ENCODE data around the gene RAPGEF6.
A peak's percentile ranks its signal among the peaks of the same experiment; 100 is the strongest.
"Not testable (repeated sequence)": the region's sequence is repeated elsewhere in the genome, so short reads cannot be mapped to it uniquely, and the experiment has no call there.

The RAPGEF6 gene

DNA sequence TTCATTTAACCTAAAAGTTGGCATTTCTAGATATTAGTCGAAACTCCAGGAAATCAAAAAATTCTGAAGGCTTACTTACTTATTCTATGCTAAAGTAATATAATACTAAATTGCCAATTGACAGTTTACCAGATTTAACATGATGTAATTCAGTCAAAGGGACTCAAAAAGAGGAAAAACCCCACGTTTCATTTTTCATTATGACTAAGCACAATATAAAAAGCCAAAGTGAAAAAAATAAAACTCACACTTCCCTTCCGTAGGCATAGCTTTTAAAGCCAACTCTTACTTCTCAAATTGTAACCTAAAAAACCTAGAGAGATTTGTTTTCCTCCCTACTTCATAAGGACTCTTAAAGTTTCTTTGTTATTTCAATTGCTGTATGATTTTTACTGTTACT lies 146.6 kb downstream of the RAPGEF6 start:
- TF ChIP-seq, protein P1, sequence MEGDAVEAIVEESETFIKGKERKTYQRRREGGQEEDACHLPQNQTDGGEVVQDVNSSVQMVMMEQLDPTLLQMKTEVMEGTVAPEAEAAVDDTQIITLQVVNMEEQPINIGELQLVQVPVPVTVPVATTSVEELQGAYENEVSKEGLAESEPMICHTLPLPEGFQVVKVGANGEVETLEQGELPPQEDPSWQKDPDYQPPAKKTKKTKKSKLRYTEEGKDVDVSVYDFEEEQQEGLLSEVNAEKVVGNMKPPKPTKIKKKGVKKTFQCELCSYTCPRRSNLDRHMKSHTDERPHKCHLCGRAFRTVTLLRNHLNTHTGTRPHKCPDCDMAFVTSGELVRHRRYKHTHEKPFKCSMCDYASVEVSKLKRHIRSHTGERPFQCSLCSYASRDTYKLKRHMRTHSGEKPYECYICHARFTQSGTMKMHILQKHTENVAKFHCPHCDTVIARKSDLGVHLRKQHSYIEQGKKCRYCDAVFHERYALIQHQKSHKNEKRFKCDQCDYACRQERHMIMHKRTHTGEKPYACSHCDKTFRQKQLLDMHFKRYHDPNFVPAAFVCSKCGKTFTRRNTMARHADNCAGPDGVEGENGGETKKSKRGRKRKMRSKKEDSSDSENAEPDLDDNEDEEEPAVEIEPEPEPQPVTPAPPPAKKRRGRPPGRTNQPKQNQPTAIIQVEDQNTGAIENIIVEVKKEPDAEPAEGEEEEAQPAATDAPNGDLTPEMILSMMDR (IDR thresholded peaks at IDR 0.05; ENCODE audit: borderline replicate concordance, control extremely low read depth, extremely low read depth, insufficient read depth, missing control alignments): no peak
- DNase-seq (ENCODE audit: low spot score): peak; percentile 61
- in situ Hi-C loops (cut with MboI; ENCODE audit: low sequenced_read_pairs, unreplicated experiment): no loop called here

DNA sequence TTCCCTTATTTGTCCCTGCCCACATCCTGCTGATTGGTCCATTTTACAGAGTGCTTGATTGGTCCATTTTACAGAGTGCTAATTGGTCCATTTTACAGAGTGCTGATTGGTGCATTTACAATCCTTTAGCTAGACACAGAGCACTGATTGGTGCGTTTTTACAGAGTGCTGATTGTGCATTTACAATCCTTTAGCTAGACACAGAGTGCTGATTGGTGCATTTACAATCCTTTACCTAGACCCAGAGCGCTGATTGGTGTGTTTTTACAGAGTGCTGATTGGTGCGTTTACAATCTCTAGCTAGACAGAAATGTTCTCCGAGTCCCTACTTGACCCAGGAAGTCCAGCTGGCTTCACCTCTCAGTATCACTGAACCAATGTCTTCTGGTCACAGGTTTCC lies 147.7 kb downstream of the RAPGEF6 start:
- DNase-seq (ENCODE audit: low spot score): not testable (repeated sequence)

DNA sequence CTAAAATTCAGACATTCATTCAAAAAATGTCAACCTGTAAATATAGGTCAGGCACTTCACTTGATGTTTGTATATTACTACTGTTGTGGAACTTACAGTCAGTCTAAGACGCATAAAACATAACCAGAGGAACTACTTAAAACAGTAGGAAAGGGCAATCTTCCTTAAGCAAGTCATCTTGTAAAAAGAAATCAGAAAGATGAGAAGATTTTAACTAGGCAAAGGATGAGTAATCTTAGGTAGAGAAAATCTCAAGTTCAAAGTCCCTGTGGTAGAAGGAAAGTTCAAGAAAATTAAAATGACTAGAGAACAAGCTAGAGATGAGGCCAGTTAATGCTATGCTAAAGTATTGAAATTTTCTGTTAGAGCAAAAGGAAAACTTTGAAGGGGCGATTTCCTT lies 152.4 kb downstream of the RAPGEF6 start:
- TF ChIP-seq, protein P1 (IDR thresholded peaks at IDR 0.05; ENCODE audit: borderline replicate concordance, control extremely low read depth, extremely low read depth, insufficient read depth, missing control alignments): no peak
- in situ Hi-C loops (cut with MboI; ENCODE audit: low sequenced_read_pairs, unreplicated experiment): no loop called here
- DNase-seq (ENCODE audit: low spot score): no peak

More for the DNA sequence above, 147.7 kb downstream of the RAPGEF6 start:
- in situ Hi-C loops (cut with MboI; ENCODE audit: low sequenced_read_pairs, unreplicated experiment): not testable (repeated sequence)

DNA sequence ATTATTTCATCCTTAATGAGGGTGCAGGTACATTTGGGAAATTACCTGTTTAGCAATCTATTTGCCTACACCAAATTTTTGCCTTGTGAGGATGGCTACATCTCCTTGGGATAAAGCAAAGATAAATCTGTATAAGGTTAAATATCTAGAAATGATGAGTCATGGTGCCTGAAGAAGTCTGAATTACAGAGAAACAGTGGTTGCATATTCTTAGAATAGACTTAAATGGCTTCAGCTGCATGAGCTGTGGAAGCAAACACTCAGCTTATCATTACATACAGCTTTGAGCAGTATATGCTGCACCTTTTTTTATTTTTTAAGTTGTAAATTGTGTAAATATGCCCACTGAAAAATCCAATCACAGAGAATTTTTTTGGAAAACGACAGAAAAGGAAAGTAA lies 153.5 kb downstream of the RAPGEF6 start:
- TF ChIP-seq, protein P1 (IDR thresholded peaks at IDR 0.05; ENCODE audit: borderline replicate concordance, control extremely low read depth, extremely low read depth, insufficient read depth, missing control alignments): no peak
- in situ Hi-C loops (cut with MboI; ENCODE audit: low sequenced_read_pairs, unreplicated experiment): no loop called here
- no peak for DNase-seq (ENCODE audit: low spot score)

DNA sequence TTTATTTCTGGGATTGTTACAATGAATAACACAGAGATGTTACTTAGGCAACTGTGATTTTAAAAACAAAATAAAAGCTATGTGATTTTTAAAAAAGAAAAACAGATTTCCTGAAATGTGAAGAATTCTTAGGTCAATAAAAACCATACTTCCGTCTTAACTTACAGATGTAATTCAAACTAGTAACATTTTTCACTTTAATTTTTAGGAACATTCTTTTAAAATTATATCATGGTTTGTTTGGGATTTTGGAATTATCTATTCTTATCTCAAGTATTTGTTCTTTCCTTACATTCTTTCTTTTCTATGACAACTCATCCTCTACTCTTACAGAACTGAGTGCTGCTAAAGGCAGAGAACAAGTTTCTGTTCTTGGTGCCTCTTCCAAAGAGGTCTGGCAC lies 159.5 kb downstream of the RAPGEF6 start:
- TF ChIP-seq, protein P1 (IDR thresholded peaks at IDR 0.05; ENCODE audit: borderline replicate concordance, control extremely low read depth, extremely low read depth, insufficient read depth, missing control alignments): no peak
- in situ Hi-C loops (cut with MboI; ENCODE audit: low sequenced_read_pairs, unreplicated experiment): no loop called here
- DNase-seq (ENCODE audit: low spot score): no peak

DNA sequence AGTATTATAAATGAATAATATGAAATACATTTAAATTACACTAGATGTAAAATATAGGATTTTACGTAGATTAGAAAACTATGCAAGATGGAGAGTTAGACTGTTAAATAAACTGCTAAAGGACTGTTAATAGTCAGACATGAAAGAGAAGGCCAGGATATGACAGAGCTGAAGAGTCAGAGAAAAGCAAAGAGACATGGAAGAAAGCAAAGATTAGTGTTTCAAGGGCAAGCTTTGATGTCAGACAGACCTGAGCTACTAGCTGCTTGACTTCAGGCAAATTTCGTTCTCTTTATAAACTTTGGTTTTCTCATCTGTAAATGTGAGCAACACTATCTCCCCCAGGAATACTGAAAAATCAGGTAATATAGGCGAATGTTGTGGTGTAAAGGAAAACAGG lies 161.3 kb downstream of the RAPGEF6 start:
- DNase-seq (ENCODE audit: low spot score): no peak
- in situ Hi-C loops (cut with MboI; ENCODE audit: low sequenced_read_pairs, unreplicated experiment): no loop called here
- TF ChIP-seq, protein P1 (IDR thresholded peaks at IDR 0.05; ENCODE audit: borderline replicate concordance, control extremely low read depth, extremely low read depth, insufficient read depth, missing control alignments): no peak

DNA sequence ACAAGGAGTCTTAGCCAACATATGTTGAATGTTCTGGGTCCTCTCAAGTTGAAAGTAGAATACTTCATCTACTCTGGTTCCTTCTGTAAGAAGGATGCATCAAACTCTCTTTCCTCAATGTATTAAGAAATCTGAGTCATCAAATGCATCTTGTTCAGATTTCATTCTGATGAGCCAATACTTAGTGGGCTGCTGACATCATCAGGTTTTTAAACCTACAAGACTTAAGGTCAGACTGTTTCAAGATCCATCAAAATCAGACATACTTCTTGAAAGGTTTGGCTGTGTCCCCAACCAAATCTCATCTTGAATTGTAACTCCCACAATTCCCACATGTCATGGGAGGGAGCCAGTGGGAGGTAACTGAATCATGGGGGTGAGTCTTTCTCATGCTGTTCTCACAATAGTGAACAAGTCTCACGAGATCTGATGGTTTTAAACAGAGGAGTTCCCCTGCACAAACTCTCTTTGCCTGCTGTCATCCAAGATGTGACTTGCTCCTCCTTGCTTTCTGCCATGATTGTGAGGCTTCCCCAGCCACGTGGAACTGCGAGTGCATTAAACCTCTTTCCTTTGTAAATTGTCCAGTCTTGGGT lies 168.8 kb downstream of the RAPGEF6 start:
- TF ChIP-seq, protein P1 (IDR thresholded peaks at IDR 0.05; ENCODE audit: borderline replicate concordance, control extremely low read depth, extremely low read depth, insufficient read depth, missing control alignments): no peak
- in situ Hi-C loops (cut with MboI; ENCODE audit: low sequenced_read_pairs, unreplicated experiment): no loop called here
- no peak for DNase-seq (ENCODE audit: low spot score)
